Spleen (tissue), 11 donors: ENCODE measurements around the gene ZC3H8. TPM values are rescaled to one million over a fixed set of nuclear protein-coding genes. Genes with fewer than 3 reads are reported as not detected.

ENCODE experiments used
- DNase-seq: peaks from one replicate; pipeline ENCODE4 v3.0.0-alpha.2; 2020
- H3K27ac ChIP-seq, 8 donors: fragments of 200-600 bp; sonication (generic) in 7 of 8; 1 replicate in 4 of 8; 2 replicates in 4 of 8; pipeline versions ENCODE4 v1.5.0 to v1.8.0; 2016 to 2021; ENCODE audit warnings: inconsistent platforms in 4 of 8, mild to moderate bottlenecking in 4 of 8, moderate library complexity in 1 of 8
- H3K27me3 ChIP-seq, 7 donors: fragments of 200-600 bp; sonication (generic) in 6 of 7; replicated peaks in 1 of 7; 1 replicate in 4 of 7; 2 replicates in 3 of 7; pipeline versions ENCODE4 v1.5.0 to v1.8.0; 2016 to 2021; ENCODE audit warnings: inconsistent platforms in 3 of 7, mild to moderate bottlenecking in 1 of 7
- H3K36me3 ChIP-seq, 6 donors: fragments of 200-600 bp; sonication (generic) in 5 of 6; 1 replicate in 4 of 6; 2 replicates in 2 of 6; pipeline versions ENCODE4 v1.5.0 to v1.8.0; 2016 to 2021; ENCODE audit warnings: inconsistent platforms in 2 of 6
- H3K4me1 ChIP-seq, 6 donors: fragments of 200-600 bp; sonication (generic) in 5 of 6; 1 replicate in 3 of 6; 2 replicates in 3 of 6; pipeline versions ENCODE4 v1.5.0 to v1.8.0; 2016 to 2021; ENCODE audit warnings: inconsistent platforms in 3 of 6
- H3K4me3 ChIP-seq, 8 donors: fragments of 200-600 bp; sonication (generic) in 7 of 8; 1 replicate in 4 of 8; 2 replicates in 4 of 8; pipeline versions ENCODE4 v1.5.0 to v1.8.0; 2016 to 2021; ENCODE audit warnings: inconsistent platforms in 4 of 8, mild to moderate bottlenecking in 4 of 8, moderate library complexity in 2 of 8
- H3K9me3 ChIP-seq, 8 donors: fragments of 200-600 bp; sonication (generic) in 7 of 8; 1 replicate in 4 of 8; 2 replicates in 4 of 8; pipeline versions ENCODE4 v1.5.0 to v1.8.0; 2016 to 2021; ENCODE audit warnings: inconsistent platforms in 4 of 8
- CTCF ChIP-seq, 11 experiments: fragments of 200-600 bp in 7 of 11; fragments of 450-650 bp in 4 of 11; sonication (generic) in 4 of 11; IDR thresholded peaks in 8 of 11; conservative IDR thresholded peaks in 3 of 11; 1 replicate in 7 of 11; 2 replicates in 4 of 11; pipeline versions ENCODE4 v1.4.0 to v1.8.0; 2016 to 2021; ENCODE audit warnings: antibody characterized with exemption in 11 of 11, inconsistent platforms in 4 of 11, mild to moderate bottlenecking in 1 of 11
- POLR2A ChIP-seq, 3 donors: fragments of 450-650 bp; IDR thresholded peaks; one replicate each; pipeline ENCODE4 v1.5.1; 2017; ENCODE audit warnings: antibody characterized with exemption in 3 of 3, mild to moderate bottlenecking in 1 of 3
- POLR2AphosphoS5 ChIP-seq, 3 donors: sonication (generic); formaldehyde crosslinking; IDR thresholded peaks; one replicate each; pipeline ENCODE4 v1.5.1; 2017; ENCODE audit warnings: antibody characterized with exemption in 3 of 3
- WGBS, 5 donors: extraction: QIAGEN DNeasy Blood & Tissue Kit in 3 of 5; methylation state at CpG; one replicate each; pipeline versions ENCODE4 v1.1.5 to v1.1.7; 2013 to 2018; 5-methylcytosine and 5-hydroxymethylcytosine counted together
- intact Hi-C: fragments of 100-400 bp; cut with DNase I; formaldehyde crosslinking; loops from one replicate; pipeline ENCODE4 v1.15.0; 2023; ENCODE audit warnings: low total_unique reads
- polyA plus RNA-seq, 3 donors: library from polyadenylated mRNA; stranded (reverse); fragments of 200-250 nt; gene quantifications; one replicate each; pipeline ENCODE4 v1.2.1, GENCODE V29; 2013
- total RNA-seq, 7 donors: library from RNA; depleted of rRNA in 3 of 7; stranded (reverse); fragments of >200 nt in 3 of 7; fragmentation: NEBNext Ultra II Directional in 4 of 7; extraction: Animal tissue kit (Norgen Biotek cat#: 25700) in 4 of 7; gene quantifications; one replicate each; pipeline versions ENCODE4 v1.1.0 to v1.2.1, GENCODE V29; 2016 to 2021
- donor health status: healthy with polysubstance abuse.
- donor health status: DM: no; HTN: no; CAD: no; lungs with moderate emphysema.
- donor health status: DM: no; HTN: no; CAD: no.
- donor health status: Bipolar disorder and iron deficiency.
- donor health status: healthy.
- donor health status: DM: no; HTN: no; CAD: no.
- donor health status: DM: yes; HTN: yes; CAD: no.

Gene ZC3H8
- total and polyA plus RNA-seq, 10 donors: 5.7 to 70.5 (median 13.2) TPM

DNA sequence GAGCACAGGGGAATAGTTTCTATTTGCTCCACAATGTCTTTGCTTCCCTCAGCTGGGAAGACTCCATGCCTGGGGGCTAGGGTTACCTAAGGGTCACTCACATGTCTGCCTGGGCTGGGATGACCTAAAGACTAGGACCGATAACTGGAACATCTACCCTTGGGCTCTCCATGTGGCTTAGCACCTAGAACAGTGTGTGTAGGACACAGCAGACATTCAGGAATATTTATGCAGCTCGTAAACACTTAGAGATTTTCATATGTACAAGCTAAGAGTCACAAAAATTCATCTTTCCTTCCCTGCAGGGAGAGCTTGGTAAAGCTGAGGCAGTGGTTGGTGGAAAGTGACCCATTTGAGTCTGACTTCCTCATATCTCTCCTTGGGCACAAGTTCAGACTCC is 60.8 kb downstream of the ZC3H8 start:
- TF ChIP-seq POLR2AphosphoS5 (IDR thresholded peaks at IDR 0.05): no peak
- TF ChIP-seq POLR2A (IDR thresholded peaks at IDR 0.05): no peak
- no peak for TF ChIP-seq CTCF (IDR thresholded peaks at IDR 0.05 in 8 of 11, conservative IDR thresholded peaks at IDR 0.05 in 3 of 11)
- WGBS, 5 donors: 86 to 100% (median 95%) methylated on average over 2 of the region's 2 CpGs
- Histone ChIP-seq H3K4me3 (no peak overlapping the region), H3K36me3 (no peaks in the 10 kb centered on the region), H3K9me3 (no peaks in the 10 kb centered on the region), H3K27ac (no peak overlapping the region), H3K27me3 (no peaks in the 10 kb centered on the region), H3K4me1 (no peaks in the 10 kb centered on the region)
- intact Hi-C loops: no loop called here
- DNase-seq: no peak

DNA sequence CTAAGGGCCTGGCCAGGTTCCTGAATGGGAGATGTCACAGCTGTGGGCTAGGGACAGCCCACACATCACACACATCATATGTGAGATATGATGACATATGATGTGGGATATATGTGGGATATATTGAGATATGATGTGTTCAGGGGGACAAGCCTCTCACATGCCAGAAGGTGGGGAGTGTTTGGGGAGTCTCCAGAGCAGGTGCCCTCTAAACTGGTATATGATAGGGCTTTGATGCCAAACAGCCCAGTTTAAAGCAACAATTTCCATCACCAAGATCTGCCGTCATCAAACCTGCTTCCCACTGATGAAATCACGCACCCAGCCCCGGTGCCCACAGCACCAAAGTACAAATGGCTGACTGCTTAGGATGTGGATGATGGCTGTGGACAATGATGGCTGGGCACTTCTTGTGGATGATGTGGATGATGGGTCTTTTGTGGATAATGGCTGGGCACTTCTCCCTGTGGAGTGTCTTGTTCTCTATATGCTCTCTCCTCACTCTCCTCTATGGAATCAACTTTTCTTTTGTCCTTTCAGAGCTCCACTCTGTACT is 65.8 kb downstream of the ZC3H8 start:
- Histone ChIP-seq H3K27me3 (no peaks in the 10 kb centered on the region), H3K4me3 (no peak overlapping the region), H3K36me3 (no peaks in the 10 kb centered on the region), H3K27ac (peak overlapping the region in 4 of 8 donors; percentile 52 to 79 (median 64)), H3K9me3 (no peaks in the 10 kb centered on the region), H3K4me1 (peaks cover 0 to 19% (median 11%) of the 10 kb centered on the region in 6 donors)
- no peak for DNase-seq
- intact Hi-C loops: no loop called here
- TF ChIP-seq CTCF (IDR thresholded peaks at IDR 0.05 in 8 of 11, conservative IDR thresholded peaks at IDR 0.05 in 3 of 11) (no peak), POLR2A (IDR thresholded peaks at IDR 0.05) (no peak), POLR2AphosphoS5 (IDR thresholded peaks at IDR 0.05) (no peak)
- WGBS, 5 donors: 95 to 100% (median 97%) methylated on average over 3 of the region's 3 CpGs

- Histone ChIP-seq H3K4me1 (peaks cover 0 to 19% (median 11%) of the 10 kb centered on the region in 6 donors), H3K4me3 (no peak overlapping the region), H3K9me3 (no peaks in the 10 kb centered on the region), H3K36me3 (no peaks in the 10 kb centered on the region), H3K27me3 (no peaks in the 10 kb centered on the region), H3K27ac (peak overlapping the region; percentile 19 to 79 (median 48))
- WGBS, 5 donors: 42 to 58% (median 54%) methylated on average over 9 of the region's 9 CpGs
- intact Hi-C loops: no loop called here
- TF ChIP-seq POLR2AphosphoS5 (IDR thresholded peaks at IDR 0.05) (peak in 1 of 3 donors; percentile 50), POLR2A (IDR thresholded peaks at IDR 0.05) (no peak), CTCF (IDR thresholded peaks at IDR 0.05 in 8 of 11, conservative IDR thresholded peaks at IDR 0.05 in 3 of 11) (no peak)
- DNase-seq: no peak
These were observed 66.8 kb downstream of the ZC3H8 start for GRCh38 chr2:112187805-112188596.

- Histone ChIP-seq H3K27me3 (peaks cover 0 to under 1% (median 0%) of the 10 kb centered on the region in 7 donors), H3K27ac (peak overlapping the region in 7 of 8 donors; percentile 19 to 79 (median 52)), H3K4me3 (no peak overlapping the region), H3K4me1 (peaks cover 0 to 19% (median 11%) of the 10 kb centered on the region in 6 donors), H3K9me3 (no peaks in the 10 kb centered on the region), H3K36me3 (no peaks in the 10 kb centered on the region)
- WGBS, 5 donors: 92 to 96% (median 95%) methylated on average over 29 to 31 of the region's 31 CpGs
- intact Hi-C loops: no loop called here
- TF ChIP-seq POLR2AphosphoS5 (IDR thresholded peaks at IDR 0.05): no peak
- TF ChIP-seq POLR2A (IDR thresholded peaks at IDR 0.05): no peak
- TF ChIP-seq CTCF (IDR thresholded peaks at IDR 0.05 in 8 of 11, conservative IDR thresholded peaks at IDR 0.05 in 3 of 11): no peak
- DNase-seq: no peak
These were observed 67.7 kb downstream of the ZC3H8 start for GRCh38 chr2:112187046-112187715.
